Urothelium cell line (cell line): ENCODE data around the gene RANBP17.

ENCODE experiments used
- DNase-seq: peaks from one replicate; pipeline ENCODE4 v3.0.0; 2011; ENCODE audit warnings: low spot score, mixed read lengths
- FAIRE-seq: peaks from 2 replicates; lab custom pipeline; 2011; peaks lifted over from hg19 to GRCh38; lab: Jason Lieb, UNC

The RANBP17 gene

DNA sequence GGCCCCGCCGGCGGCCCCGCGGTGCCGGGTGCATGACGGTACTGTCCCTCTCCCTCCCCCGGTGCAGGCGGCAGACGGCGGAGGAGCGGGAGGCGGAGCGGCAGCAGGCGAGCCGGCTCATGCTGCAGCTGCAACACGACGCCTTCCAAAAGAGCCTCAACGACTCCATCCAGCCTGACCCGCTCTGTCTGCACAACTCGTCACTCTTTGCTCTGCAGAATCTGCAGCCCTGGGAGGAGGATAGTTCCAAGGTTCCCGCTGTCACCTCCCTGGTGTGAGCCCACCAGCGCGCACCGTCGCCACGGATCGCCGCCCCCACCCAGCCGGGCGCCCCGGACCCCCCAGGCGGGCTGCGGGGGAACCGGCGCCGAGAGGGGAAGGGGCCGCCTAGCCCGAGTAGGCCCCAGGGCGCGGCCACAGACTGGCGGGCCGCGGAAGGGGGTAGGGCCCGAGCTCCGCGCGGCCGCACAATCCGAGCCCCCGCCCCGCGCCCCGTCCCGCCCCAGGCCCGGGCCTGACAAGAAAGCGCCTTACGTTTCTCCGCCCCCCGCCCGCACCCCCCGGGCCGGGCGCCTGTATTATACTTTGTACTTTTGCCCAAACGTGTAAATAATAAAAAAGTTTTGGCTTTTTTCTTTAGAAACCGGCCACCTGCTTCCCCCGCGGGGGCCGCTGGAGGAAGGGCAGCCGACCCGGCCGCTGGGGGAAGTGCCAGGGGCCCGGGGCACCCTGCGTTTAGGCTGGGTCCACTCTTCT, 449.7 kb downstream of the RANBP17 start:
- FAIRE-seq: no peak

DNA sequence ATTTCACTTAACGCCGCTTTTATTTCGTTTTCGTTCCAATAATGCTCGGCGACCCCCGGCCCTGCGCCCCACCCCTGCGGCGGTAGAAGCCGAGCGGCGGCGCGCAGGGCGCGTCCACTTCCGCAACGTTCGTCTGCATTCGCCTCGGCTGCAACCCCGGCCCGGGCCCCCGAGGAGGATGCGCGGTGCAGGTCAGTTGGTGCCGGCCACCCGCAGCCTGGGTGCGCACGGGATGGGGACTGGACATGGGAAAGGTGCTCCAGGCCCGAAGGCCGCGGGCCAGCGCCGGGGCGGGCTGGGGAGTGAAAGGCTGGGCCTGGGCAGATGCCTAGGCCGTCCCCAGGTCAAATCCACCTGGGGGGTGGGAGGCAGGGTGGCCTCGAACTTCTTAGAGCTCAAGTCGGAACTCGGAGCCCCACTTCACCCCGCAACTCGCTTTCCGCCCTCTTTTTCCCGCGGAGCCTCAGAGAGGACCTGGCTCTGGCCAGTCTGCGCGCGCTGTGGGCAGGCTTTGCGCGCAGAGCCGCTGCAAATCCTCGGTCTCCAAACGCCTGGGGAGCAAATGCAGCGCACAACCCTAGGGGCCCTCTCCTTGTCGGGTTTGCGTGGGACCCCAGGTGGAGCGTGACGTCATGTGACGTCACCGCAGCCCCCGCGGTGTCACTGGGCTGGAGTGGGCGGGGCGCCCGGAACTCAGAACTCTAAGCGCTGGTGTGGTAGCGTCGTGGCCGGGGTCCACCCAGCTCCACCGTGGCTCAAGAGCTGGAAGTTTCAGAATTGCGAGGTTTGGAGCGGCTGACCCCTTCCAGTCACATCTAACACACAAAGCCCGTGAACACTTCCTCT, 450.5 kb downstream of the RANBP17 start:
- no peak for DNase-seq
- FAIRE-seq: no peak

More for the DNA sequence above, 449.7 kb downstream of the RANBP17 start:
- no peak for DNase-seq

DNA sequence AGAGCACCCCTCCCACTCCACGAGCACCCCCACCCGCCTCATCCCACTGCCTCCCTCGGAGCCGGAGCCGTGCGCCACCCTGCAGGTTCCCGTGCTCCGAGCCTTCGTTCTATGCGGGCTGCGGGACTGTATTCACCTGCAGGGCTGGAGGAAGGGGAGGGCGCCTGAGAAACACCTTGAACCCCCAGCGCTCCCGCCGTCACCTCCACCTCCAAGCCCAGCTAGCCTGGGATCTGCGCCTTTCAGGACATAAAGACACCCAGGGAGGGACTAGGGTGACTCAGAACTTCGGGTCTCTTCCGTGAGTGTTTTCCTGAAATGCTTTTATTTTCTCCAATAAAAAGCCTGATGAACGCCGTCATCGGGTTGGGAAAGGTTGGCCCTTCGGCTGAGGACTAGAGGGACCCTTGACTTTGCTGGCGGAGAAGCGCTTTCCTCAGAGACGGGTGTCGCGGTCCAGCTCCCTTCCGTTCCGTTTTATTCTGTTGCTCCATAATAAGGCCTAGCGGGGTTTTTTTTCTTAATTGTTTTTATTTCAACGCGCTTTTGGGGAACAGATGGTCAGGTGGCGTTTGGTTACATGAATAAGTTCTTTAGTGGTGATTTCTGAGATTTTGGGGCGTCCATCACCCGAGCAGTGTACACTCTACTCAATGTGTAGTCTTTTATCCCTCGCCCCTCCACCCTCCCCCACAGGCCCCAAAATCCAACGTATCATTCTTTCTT, 451.8 kb downstream of the RANBP17 start:
- FAIRE-seq (no peak), DNase-seq (no peak)

DNA sequence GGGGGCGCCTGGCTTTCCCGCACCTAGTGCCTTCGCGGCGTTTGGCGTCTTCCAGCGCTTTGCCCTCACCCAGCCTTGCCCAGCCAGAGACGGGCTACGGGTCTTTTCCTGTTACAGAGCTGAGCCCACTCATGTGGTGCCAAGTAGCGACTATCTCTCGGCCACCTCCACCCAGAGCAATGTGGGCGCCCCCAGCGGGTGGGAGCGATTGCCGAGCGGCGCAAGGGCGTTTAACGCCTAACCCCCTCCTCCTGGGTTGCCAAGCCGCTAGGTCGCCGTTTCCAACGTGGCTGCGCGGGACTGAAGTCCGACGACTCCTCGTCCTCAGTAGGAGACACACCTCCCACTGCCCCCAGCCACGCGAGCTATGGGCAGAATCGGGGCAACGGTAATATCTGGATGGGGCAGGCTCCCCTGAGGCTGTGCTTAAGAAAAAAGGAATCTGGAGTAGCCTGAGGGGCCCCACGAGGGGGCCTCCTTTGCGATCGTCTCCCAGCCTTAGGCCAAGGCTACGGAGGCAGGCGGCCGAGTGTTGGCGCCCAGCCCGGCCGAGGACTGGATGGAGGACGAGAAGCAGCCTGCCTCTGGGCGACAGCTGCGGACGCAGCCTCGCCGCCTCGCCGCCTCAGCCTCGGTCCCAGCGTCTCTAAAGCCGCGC, 453.0 kb downstream of the RANBP17 start:
- FAIRE-seq (no peak), DNase-seq (no peak)

DNA sequence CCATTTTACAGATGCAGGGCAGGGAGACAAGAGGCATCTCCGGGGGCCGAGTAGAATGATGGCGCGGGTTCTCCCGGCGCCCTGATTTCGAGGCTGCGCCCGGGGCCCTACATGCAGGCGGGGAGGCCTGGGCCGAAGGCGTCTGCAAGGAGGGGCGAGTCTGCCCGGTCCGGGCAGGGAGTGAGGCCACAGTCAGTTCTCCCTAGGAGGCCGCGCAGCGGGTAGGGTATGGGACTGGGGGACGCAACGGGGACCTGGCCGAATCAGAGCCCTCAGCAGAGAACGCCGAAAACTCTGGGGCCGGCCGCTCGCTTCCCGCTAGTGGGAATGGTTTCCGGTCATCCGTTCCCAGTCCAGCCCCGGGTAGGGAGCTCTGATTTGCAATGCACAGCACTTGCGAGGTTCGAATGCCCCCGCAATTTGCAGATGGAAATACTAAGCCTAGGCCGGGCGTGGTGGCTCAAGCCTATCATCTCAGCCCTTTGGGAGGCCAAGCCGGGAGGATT, 453.6 kb downstream of the RANBP17 start:
- FAIRE-seq (no peak), DNase-seq (no peak)

GRCh38 chr5:171315925-171316257, 454.1 kb downstream of the RANBP17 start:
- FAIRE-seq (no peak), DNase-seq (no peak)

DNA sequence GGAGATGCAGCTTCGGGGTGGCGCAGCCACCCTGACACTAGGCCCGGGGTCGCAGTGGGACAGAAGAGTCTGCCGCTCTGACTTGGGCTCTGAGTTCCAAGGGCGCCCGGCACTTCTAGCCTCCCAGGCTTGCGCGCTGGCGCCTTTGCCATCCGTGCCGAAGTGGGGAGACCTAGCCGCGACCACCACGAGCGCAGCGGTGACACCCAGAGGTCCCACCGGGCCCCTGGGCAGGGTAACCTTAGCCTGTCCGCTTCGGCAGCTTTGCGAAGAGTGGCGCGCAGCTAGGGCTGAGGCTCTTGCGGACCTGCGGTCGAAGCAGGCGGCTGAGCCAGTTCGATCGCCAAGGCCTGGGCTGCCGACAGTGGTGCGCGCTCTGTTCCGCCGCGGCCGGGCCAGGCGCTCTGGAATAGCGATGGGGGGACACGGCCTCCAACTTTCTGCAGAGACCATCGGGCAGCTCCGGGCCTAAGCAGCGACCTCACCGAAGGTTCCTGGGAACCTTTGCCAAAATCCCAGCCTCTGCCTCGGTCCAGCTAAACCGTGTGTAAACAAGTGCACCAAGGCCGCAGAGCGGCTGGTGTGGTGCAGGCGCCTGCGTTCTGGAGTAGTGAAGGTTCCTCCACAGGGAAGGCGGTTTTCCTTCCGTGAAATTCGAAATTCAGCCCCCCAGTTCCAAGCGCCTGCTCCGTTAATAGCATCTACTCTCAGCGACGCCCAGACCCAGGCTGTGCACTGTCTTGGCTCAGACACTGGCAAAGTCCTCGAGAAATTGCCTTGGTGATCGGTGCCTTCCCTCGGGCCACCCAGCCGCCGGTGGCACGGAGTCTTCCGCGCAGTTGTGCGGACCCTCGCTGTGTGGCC, 454.7 kb downstream of the RANBP17 start:
- DNase-seq (no peak), FAIRE-seq (no peak)

DNA sequence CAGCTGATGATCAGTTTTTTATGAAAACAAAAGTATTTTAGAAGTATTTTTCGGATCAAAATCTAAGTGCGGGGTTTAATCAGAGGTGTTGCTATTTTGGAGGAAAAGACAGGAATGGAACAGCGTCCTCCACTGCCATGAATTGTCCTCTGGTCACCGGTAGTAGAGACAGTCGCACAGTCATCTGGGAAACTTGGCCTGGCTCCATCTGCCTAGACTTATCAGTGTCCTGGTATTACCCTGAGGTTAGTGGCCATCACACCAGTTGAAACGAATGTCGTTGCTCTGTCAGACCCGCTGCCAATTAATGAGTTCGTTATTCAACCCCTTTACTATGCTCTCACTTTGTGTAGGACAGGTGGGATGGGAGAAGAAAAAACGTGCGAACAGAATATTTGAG, 455.4 kb downstream of the RANBP17 start:
- FAIRE-seq (no peak), DNase-seq (no peak)

- FAIRE-seq: no peak
Observed at GRCh38 chr5:171318026-171318425, 456.2 kb downstream of the RANBP17 start.

DNA sequence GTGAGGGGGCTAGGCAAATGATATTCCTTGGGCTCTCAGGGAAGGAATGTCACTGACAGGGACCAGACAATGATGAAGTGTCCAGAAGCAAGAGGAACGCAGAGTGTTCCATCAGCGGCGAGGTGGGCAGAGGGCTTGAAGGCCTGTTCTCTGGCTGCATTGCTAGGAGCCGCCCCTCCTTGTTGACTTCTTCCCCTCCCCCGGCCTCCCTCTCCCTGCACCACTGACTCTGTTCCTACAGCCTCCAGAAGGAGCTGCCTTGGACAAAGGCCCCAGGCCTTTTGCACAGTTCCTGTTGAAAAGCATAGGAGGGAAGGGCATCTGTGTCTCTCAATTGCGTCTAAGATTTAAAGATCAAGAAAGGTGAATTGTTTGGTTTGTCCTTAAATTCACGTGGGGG, 459.6 kb downstream of the RANBP17 start:
- no peak for DNase-seq
- no peak for FAIRE-seq

More at GRCh38 chr5:171318026-171318425, 456.2 kb downstream of the RANBP17 start:
- no peak for DNase-seq

DNA sequence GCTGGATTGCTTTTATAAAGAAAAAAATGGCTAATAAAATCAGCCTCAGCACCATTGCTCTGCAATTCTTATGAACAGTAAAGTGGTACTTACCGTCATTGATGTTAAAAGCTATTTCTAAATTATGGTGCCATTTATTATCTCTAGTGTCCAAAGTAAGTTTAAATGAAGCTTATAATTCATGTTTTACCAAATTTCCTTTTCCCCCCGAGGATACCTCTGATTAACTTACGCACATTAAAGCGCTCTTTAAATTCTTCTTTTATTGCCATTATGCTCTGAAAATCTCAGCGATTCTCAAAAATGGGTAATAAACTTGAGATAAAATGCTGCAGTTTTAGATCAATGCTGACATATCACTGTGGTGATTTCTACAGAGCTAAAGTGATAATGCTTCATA, 460.7 kb downstream of the RANBP17 start:
- FAIRE-seq (no peak), DNase-seq (no peak)

- no peak for FAIRE-seq
- no peak for DNase-seq
Observed at GRCh38 chr5:171323007-171323406, 461.2 kb downstream of the RANBP17 start.

DNA sequence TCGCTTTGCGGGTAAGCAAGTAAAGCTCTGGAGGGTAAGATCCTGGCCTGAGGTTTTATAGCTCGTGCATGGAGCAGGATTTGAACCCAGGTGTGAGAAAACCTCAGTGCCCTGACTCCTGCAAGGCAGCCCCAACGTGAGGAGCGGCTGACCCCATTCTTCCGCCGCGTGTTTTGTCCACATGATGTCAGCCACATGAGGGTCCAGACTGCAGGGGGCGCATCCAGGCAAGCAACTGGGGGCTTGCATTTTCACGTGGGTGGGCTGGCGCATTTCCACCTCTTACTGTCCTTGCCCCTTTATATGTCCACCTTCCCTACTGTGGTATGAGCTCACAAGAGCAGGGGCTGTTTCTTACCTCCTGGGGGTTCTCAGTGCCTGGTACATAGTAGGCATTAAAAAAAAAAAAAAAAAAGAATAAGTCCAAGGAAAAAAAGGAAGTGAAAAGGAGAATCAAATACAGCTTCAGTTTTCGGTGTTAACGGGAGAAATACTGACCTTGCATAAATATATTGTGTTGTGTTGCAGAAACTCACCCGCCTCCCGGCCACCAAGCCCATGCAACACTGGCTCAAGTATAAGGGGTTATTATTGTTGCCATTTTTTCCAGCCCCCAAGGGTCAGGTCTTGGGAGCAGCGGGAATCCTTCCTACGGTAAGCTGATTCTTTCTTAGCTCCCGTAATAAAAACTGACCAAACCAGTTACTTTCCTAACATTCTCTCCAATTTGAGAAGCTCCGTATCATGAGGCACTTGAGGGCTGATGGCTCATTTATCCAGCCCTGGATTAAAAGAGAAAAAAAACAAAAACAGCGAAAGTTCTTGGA, 462.2 kb downstream of the RANBP17 start:
- no peak for DNase-seq
- FAIRE-seq: no peak

GRCh38 chr5:171330021-171330420, 468.2 kb downstream of the RANBP17 start:
- DNase-seq (no peak), FAIRE-seq (no peak)

DNA sequence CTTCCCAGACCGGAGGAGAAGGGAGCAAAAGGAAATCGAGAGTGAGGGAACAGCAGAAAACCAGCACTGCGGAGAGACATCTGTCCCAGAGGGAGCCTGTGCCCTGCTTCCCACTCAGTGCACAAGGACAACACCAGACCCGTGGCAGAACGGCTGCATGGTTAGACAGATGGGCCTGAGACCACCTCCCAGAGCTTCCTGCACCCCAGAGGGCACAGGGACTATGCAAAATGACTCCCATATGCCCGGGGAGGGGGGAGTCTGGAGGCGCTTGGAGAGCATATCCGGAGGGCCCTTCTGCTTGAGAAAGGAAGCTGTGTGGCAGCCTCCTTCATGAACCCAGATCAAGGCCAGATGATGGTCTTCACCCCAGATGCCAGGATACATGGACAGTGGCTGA, 473.8 kb downstream of the RANBP17 start:
- FAIRE-seq (no peak), DNase-seq (no peak)

DNA sequence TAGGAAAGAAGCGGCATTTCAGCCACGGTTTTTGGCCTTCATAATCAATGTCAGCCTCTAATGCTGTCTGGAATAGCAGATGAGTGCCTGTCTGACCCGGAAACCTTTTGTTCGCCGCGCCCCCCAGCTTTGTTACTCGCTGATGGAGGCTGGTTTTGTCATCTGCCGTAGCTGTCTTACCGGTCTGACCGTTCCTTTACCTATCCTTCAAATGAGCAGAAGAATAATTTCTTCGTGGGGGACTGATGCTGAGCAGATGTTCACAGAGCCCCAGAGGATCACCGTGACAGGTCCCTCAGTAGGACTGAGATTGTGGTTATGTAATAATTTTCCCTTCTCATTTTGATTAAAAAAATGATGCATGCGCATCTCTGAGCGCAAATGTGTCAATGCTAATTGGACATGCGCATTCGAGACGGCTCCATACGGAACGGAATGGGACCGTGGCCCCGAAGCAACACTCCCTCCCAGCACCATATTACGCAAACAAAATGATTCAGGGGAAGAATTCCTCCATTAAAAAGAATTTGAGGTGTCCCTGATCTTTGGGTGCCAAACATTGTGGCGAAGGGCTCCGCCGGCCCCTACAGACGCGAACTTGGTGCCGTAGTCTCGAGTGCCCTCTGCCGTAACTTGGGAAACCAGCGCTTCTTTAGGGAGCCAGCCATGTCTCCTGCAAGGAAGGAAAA, 474.8 kb downstream of the RANBP17 start:
- FAIRE-seq: peak; percentile 32

DNA sequence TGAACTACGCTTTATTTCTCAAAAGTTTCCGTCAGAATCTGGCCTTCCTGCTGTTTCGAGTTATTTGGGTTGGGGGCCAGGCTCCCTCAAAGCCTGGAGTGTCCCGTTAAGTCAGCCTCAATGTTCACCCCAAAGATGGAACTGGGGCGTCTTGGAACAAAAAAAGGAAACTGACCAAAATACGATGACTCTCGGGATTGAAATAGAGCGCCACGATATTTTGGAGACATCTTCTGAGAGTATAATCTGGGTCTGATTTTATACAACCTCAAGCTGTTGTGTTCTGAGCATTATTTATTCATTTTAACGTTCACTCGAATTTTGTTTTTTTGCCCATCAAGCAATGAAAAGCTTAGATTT, 475.4 kb downstream of the RANBP17 start:
- FAIRE-seq: no peak

More for the DNA sequence above, 474.8 kb downstream of the RANBP17 start:
- peak; percentile 65 for DNase-seq

GRCh38 chr5:171340042-171340441, 478.2 kb downstream of the RANBP17 start:
- FAIRE-seq (no peak), DNase-seq (no peak)

More for the DNA sequence above, 475.4 kb downstream of the RANBP17 start:
- DNase-seq: no peak
